Measurements from ENCODE around the gene SRD5A1. TPM values are rescaled to one million over a fixed set of nuclear protein-coding genes. Genes with fewer than 3 reads are reported as not detected.

The SRD5A1 gene
- total RNA-seq, 3 donors from 2014 or later (not counting 1 experiment from before 2014, with no cell fraction given), result 6.5 to 11.0 (median 7.8) TPM

- ATAC-seq (no peak), DNase-seq (no peak)
- H3K9me3 ChIP-seq (ENCODE audit: control insufficient read depth, insufficient read depth, low read length), result no peaks in the 10 kb centered on the region
- TF ChIP-seq CTCF (IDR thresholded peaks at IDR 0.05), result no peak
- no peak overlapping the region for H3K27ac Mint-ChIP-seq
- intact Hi-C loops (cut with micrococcal nuclease), result no loop called here
- H3K36me3 ChIP-seq (ENCODE audit: control insufficient read depth, insufficient read depth, low read length), result peaks cover 5% of the 10 kb centered on the region
- WGBS (ENCODE audit: insufficient coverage), result 96% methylated on average over 5 of the region's 5 CpGs
- H3K27me3 ChIP-seq (ENCODE audit: control insufficient read depth, insufficient read depth, low read length), result no peaks in the 10 kb centered on the region
- no peaks in the 10 kb centered on the region for H3K4me1 ChIP-seq (ENCODE audit: control insufficient read depth, insufficient read depth, low read length)
- H3K27ac ChIP-seq (ENCODE audit: low read length), result no peak overlapping the region
- H3K4me3 Mint-ChIP-seq, result no peak overlapping the region
- no peaks in the 10 kb centered on the region for H3K27me3 Mint-ChIP-seq (ENCODE audit: low read depth in 2 of 2)
- peaks cover 0 to 6% of the 10 kb centered on the region in 2 donors for H3K4me1 Mint-ChIP-seq
- H3K9me3 Mint-ChIP-seq, result peaks cover 0 to 10% of the 10 kb centered on the region in 2 donors
- H3K4me3 ChIP-seq (ENCODE audit: low read length), result no peak overlapping the region
- H3K36me3 Mint-ChIP-seq, result peaks cover 20% of the 10 kb centered on the region
Measured at GRCh38 chr5:6656680-6657079, 23.4 kb downstream of the SRD5A1 start.

- H3K27ac ChIP-seq (ENCODE audit: low read length), result peak overlapping the region; percentile 50
- no peaks in the 10 kb centered on the region for H3K27me3 ChIP-seq (ENCODE audit: control insufficient read depth, insufficient read depth, low read length)
- Mint-ChIP-seq H3K27ac (peak overlapping the region; percentile 3 to 35), H3K4me3 (peak overlapping the region; percentile 13), H3K4me1 (peaks cover 0 to 6% of the 10 kb centered on the region in 2 donors), H3K36me3 (peaks cover 20% of the 10 kb centered on the region), H3K27me3 (ENCODE audit: low read depth in 2 of 2) (no peaks in the 10 kb centered on the region), H3K9me3 (peaks cover 0 to 10% of the 10 kb centered on the region in 2 donors)
- WGBS (ENCODE audit: insufficient coverage), result 77% methylated on average over 13 of the region's 13 CpGs
- intact Hi-C loops (cut with micrococcal nuclease), result no loop called here
- no peak for DNase-seq
- H3K9me3 ChIP-seq (ENCODE audit: control insufficient read depth, insufficient read depth, low read length), result no peaks in the 10 kb centered on the region
- ATAC-seq, result no peak
- H3K4me1 ChIP-seq (ENCODE audit: control insufficient read depth, insufficient read depth, low read length), result no peaks in the 10 kb centered on the region
- no peak overlapping the region for H3K4me3 ChIP-seq (ENCODE audit: low read length)
- H3K36me3 ChIP-seq (ENCODE audit: control insufficient read depth, insufficient read depth, low read length), result peaks cover 5% of the 10 kb centered on the region
- TF ChIP-seq CTCF (IDR thresholded peaks at IDR 0.05), result no peak
Measured at GRCh38 chr5:6659941-6660684, 26.9 kb downstream of the SRD5A1 start.

- no peak overlapping the region for H3K4me3 Mint-ChIP-seq
- no peak for TF ChIP-seq CTCF (IDR thresholded peaks at IDR 0.05)
- Histone ChIP-seq H3K27ac (ENCODE audit: low read length) (peak overlapping the region; percentile 17), H3K4me1 (ENCODE audit: control insufficient read depth, insufficient read depth, low read length) (no peaks in the 10 kb centered on the region), H3K27me3 (ENCODE audit: control insufficient read depth, insufficient read depth, low read length) (no peaks in the 10 kb centered on the region), H3K36me3 (ENCODE audit: control insufficient read depth, insufficient read depth, low read length) (peaks cover 5% of the 10 kb centered on the region), H3K9me3 (ENCODE audit: control insufficient read depth, insufficient read depth, low read length) (no peaks in the 10 kb centered on the region), H3K4me3 (ENCODE audit: low read length) (no peak overlapping the region)
- peak overlapping the region; percentile 3 to 35 for H3K27ac Mint-ChIP-seq
- no peaks in the 10 kb centered on the region for H3K27me3 Mint-ChIP-seq (ENCODE audit: low read depth in 2 of 2)
- peaks cover 0 to 7% of the 10 kb centered on the region in 2 donors for H3K9me3 Mint-ChIP-seq
- 73% methylated on average over 1 of the region's 3 CpGs for WGBS (ENCODE audit: insufficient coverage)
- ATAC-seq (no peak), DNase-seq (no peak)
- H3K4me1 Mint-ChIP-seq, result peaks cover 0 to 6% of the 10 kb centered on the region in 2 donors
- intact Hi-C loops (cut with micrococcal nuclease), result no loop called here
- H3K36me3 Mint-ChIP-seq, result peaks cover 14% of the 10 kb centered on the region
Measured at GRCh38 chr5:6660688-6661087, 27.4 kb downstream of the SRD5A1 start.

- no peaks in the 10 kb centered on the region for H3K27me3 Mint-ChIP-seq (ENCODE audit: low read depth in 2 of 2)
- no peaks in the 10 kb centered on the region for H3K4me1 Mint-ChIP-seq
- intact Hi-C loops (cut with micrococcal nuclease), result no loop called here
- no peaks in the 10 kb centered on the region for H3K9me3 Mint-ChIP-seq
- TF ChIP-seq CTCF (IDR thresholded peaks at IDR 0.05), result no peak
- Histone ChIP-seq H3K4me1 (ENCODE audit: control insufficient read depth, insufficient read depth, low read length) (no peaks in the 10 kb centered on the region), H3K27ac (ENCODE audit: low read length) (no peak overlapping the region), H3K9me3 (ENCODE audit: control insufficient read depth, insufficient read depth, low read length) (no peaks in the 10 kb centered on the region), H3K36me3 (ENCODE audit: control insufficient read depth, insufficient read depth, low read length) (no peaks in the 10 kb centered on the region), H3K4me3 (ENCODE audit: low read length) (no peak overlapping the region), H3K27me3 (ENCODE audit: control insufficient read depth, insufficient read depth, low read length) (no peaks in the 10 kb centered on the region)
- DNase-seq (no peak), ATAC-seq (no peak)
- no peaks in the 10 kb centered on the region for H3K36me3 Mint-ChIP-seq
- H3K4me3 Mint-ChIP-seq, result no peak overlapping the region
- 93% methylated on average over 15 of the region's 15 CpGs for WGBS (ENCODE audit: insufficient coverage)
- no peak overlapping the region for H3K27ac Mint-ChIP-seq
Measured at GRCh38 chr5:6666762-6667161, 33.5 kb downstream of the SRD5A1 start.
